Tibial nerve (tissue), 4 donors: Measurements from ENCODE around the gene CTH.

Experiments
- CTCF ChIP-seq, 5 experiments: fragments of 200-600 bp in 3 of 5; fragments of 450-650 bp in 2 of 5; sonication (generic) in 3 of 5; IDR thresholded peaks; one replicate each; pipeline ENCODE4 v1.5.1; 2016 to 2019; ENCODE audit warnings: antibody characterized with exemption in 5 of 5, mild to moderate bottlenecking in 3 of 5, moderate library complexity in 2 of 5
- EP300 ChIP-seq, 2 donors: sonication (generic); formaldehyde crosslinking; IDR thresholded peaks; one replicate each; pipeline ENCODE4 v1.6.1; 2017; ENCODE audit warnings: antibody characterized with exemption in 2 of 2, mild to moderate bottlenecking in 1 of 2
- POLR2A ChIP-seq, 2 donors: fragments of 450-650 bp; IDR thresholded peaks; one replicate each; pipeline ENCODE4 v1.6.1; 2017; ENCODE audit warnings: antibody characterized with exemption in 2 of 2, mild to moderate bottlenecking in 2 of 2, moderate library complexity in 2 of 2

GRCh38 chr1:70382682-70383081, 28.4 kb upstream of the CTH start:
- TF ChIP-seq CTCF (IDR thresholded peaks at IDR 0.05) (no peak), POLR2A (IDR thresholded peaks at IDR 0.05) (no peak), EP300 (IDR thresholded peaks at IDR 0.05) (no peak)
